ENCODE data around the gene TBC1D9.

The TBC1D9 gene

GRCh38 chr4:140637836-140638235 is 118.3 kb downstream of the TBC1D9 start:
- Mint-ChIP-seq H3K36me3 (ENCODE audit: low read depth) (peaks cover 55% of the 10 kb centered on the region), H3K27ac (no peak overlapping the region), H3K27me3 (ENCODE audit: low read depth, poor library complexity) (no peaks in the 10 kb centered on the region), H3K4me3 (no peak overlapping the region), H3K4me1 (peaks cover 37% of the 10 kb centered on the region), H3K9me3 (no peaks in the 10 kb centered on the region)
- DNase-seq = no peak
- TF ChIP-seq CTCF (IDR thresholded peaks at IDR 0.05) = peak; percentile 41

GRCh38 chr4:140635606-140636005 is 120.6 kb downstream of the TBC1D9 start:
- H3K4me1 Mint-ChIP-seq = peaks cover 15% of the 10 kb centered on the region
- peak; percentile 23 for DNase-seq
- peak overlapping the region; percentile 43 for H3K27ac Mint-ChIP-seq
- peaks cover 54% of the 10 kb centered on the region for H3K36me3 Mint-ChIP-seq (ENCODE audit: low read depth)
- no peaks in the 10 kb centered on the region for H3K9me3 Mint-ChIP-seq
- no peak for TF ChIP-seq CTCF (IDR thresholded peaks at IDR 0.05)
- H3K4me3 Mint-ChIP-seq = no peak overlapping the region
- H3K27me3 Mint-ChIP-seq (ENCODE audit: low read depth, poor library complexity) = no peaks in the 10 kb centered on the region

- no peak overlapping the region for H3K27ac Mint-ChIP-seq
- no peak overlapping the region for H3K4me3 Mint-ChIP-seq
- H3K9me3 Mint-ChIP-seq = no peaks in the 10 kb centered on the region
- no peak for DNase-seq
- TF ChIP-seq CTCF (IDR thresholded peaks at IDR 0.05) = no peak
- H3K36me3 Mint-ChIP-seq (ENCODE audit: low read depth) = peaks cover 47% of the 10 kb centered on the region
- no peaks in the 10 kb centered on the region for H3K27me3 Mint-ChIP-seq (ENCODE audit: low read depth, poor library complexity)
- peaks cover 5% of the 10 kb centered on the region for H3K4me1 Mint-ChIP-seq
Measured at GRCh38 chr4:140633951-140634350, 122.2 kb downstream of the TBC1D9 start.

- Mint-ChIP-seq H3K27me3 (ENCODE audit: low read depth, poor library complexity) (no peaks in the 10 kb centered on the region), H3K9me3 (no peaks in the 10 kb centered on the region), H3K27ac (no peak overlapping the region), H3K36me3 (ENCODE audit: low read depth) (peaks cover 46% of the 10 kb centered on the region), H3K4me3 (no peak overlapping the region), H3K4me1 (peaks cover 5% of the 10 kb centered on the region)
- no peak for DNase-seq
- no peak for TF ChIP-seq CTCF (IDR thresholded peaks at IDR 0.05)
Measured at GRCh38 chr4:140633124-140633523, 123.1 kb downstream of the TBC1D9 start.

GRCh38 chr4:140630246-140630645 is 125.9 kb downstream of the TBC1D9 start:
- peaks cover under 1% of the 10 kb centered on the region for H3K4me1 Mint-ChIP-seq
- H3K4me3 Mint-ChIP-seq = no peak overlapping the region
- TF ChIP-seq CTCF (IDR thresholded peaks at IDR 0.05) = no peak
- H3K27ac Mint-ChIP-seq = no peak overlapping the region
- H3K27me3 Mint-ChIP-seq (ENCODE audit: low read depth, poor library complexity) = no peaks in the 10 kb centered on the region
- DNase-seq = no peak
- peaks cover 40% of the 10 kb centered on the region for H3K36me3 Mint-ChIP-seq (ENCODE audit: low read depth)
- no peaks in the 10 kb centered on the region for H3K9me3 Mint-ChIP-seq

- no peaks in the 10 kb centered on the region for H3K4me1 Mint-ChIP-seq
- no peak for TF ChIP-seq CTCF (IDR thresholded peaks at IDR 0.05)
- H3K27me3 Mint-ChIP-seq (ENCODE audit: low read depth, poor library complexity) = no peaks in the 10 kb centered on the region
- no peak for DNase-seq
- peak overlapping the region; percentile 2 for H3K27ac Mint-ChIP-seq
- H3K4me3 Mint-ChIP-seq = no peak overlapping the region
- peaks cover 44% of the 10 kb centered on the region for H3K36me3 Mint-ChIP-seq (ENCODE audit: low read depth)
- no peaks in the 10 kb centered on the region for H3K9me3 Mint-ChIP-seq
Measured at GRCh38 chr4:140628016-140628415, 128.2 kb downstream of the TBC1D9 start.
